Ascending aorta (tissue), 2 donors: ENCODE data around the gene WSCD2. TPM values are rescaled to one million over a fixed set of nuclear protein-coding genes. Genes with fewer than 3 reads are reported as not detected.

Experiments
- DNase-seq, 2 donors: peaks; one replicate each; pipeline ENCODE4 v3.0.0-alpha.2; 2019; ENCODE audit warnings: low spot score in 2 of 2
- H3K27ac ChIP-seq, 2 donors: fragments of 200-600 bp; sonication (generic); one replicate each; pipeline ENCODE4 v1.5.1; 2016 to 2017; ENCODE audit warnings: mild to moderate bottlenecking in 1 of 2
- H3K27me3 ChIP-seq: fragments of 200-600 bp; sonication (generic); one replicate; pipeline ENCODE4 v1.5.1; 2017
- H3K36me3 ChIP-seq, 2 donors: fragments of 200-600 bp; sonication (generic); one replicate each; pipeline ENCODE4 v1.5.1; 2016
- H3K4me1 ChIP-seq, 2 donors: fragments of 200-600 bp; sonication (generic); one replicate each; pipeline ENCODE4 v1.5.1; 2016 to 2017; ENCODE audit warnings: mild to moderate bottlenecking in 1 of 2
- H3K4me3 ChIP-seq, 2 donors: fragments of 200-600 bp; sonication (generic); one replicate each; pipeline ENCODE4 v1.5.1; 2016 to 2017; ENCODE audit warnings: mild to moderate bottlenecking in 1 of 2
- H3K9me3 ChIP-seq, 2 donors: fragments of 200-600 bp; sonication (generic); one replicate each; pipeline ENCODE4 v1.5.1; 2016
- CTCF ChIP-seq, 3 experiments: fragments of 200-600 bp in 2 of 3; fragments of 450-650 bp in 1 of 3; sonication (generic) in 2 of 3; IDR thresholded peaks; one replicate each; pipeline ENCODE4 v1.5.1; 2016 to 2019; ENCODE audit warnings: antibody characterized with exemption in 3 of 3, mild to moderate bottlenecking in 1 of 3, moderate library complexity in 1 of 3
- intact Hi-C: fragments of 100-400 bp; cut with DNase I; formaldehyde crosslinking; loops from one replicate; pipeline ENCODE4 v1.15.1; 2023
- total RNA-seq: library from RNA; depleted of rRNA; stranded (reverse); fragments of >200 nt; gene quantifications from one replicate; pipeline ENCODE4 v1.1.0, GENCODE V29; 2016

The WSCD2 gene
- total RNA-seq, 1 donor from 2014 or later: 3.5 TPM

- Histone ChIP-seq H3K4me3 (no peak overlapping the region), H3K36me3 (no peaks in the 10 kb centered on the region), H3K27ac (no peak overlapping the region), H3K27me3 (no peaks in the 10 kb centered on the region), H3K4me1 (no peaks in the 10 kb centered on the region), H3K9me3 (no peaks in the 10 kb centered on the region)
- intact Hi-C loops: no loop called here
- DNase-seq: no peak
- no peak for TF ChIP-seq CTCF (IDR thresholded peaks at IDR 0.05)
These were observed 15.0 kb downstream of the WSCD2 start for GRCh38 chr12:108144080-108144479.

GRCh38 chr12:108145011-108145410, 15.9 kb downstream of the WSCD2 start:
- DNase-seq: no peak
- no peaks in the 10 kb centered on the region for H3K4me1 ChIP-seq
- no peaks in the 10 kb centered on the region for H3K9me3 ChIP-seq
- H3K36me3 ChIP-seq: no peaks in the 10 kb centered on the region
- H3K4me3 ChIP-seq: no peak overlapping the region
- H3K27me3 ChIP-seq: no peaks in the 10 kb centered on the region
- no peak for TF ChIP-seq CTCF (IDR thresholded peaks at IDR 0.05)
- no peak overlapping the region for H3K27ac ChIP-seq
- intact Hi-C loops: no loop called here

- Histone ChIP-seq H3K27ac (no peak overlapping the region), H3K4me1 (no peaks in the 10 kb centered on the region), H3K4me3 (no peak overlapping the region), H3K9me3 (no peaks in the 10 kb centered on the region), H3K27me3 (no peaks in the 10 kb centered on the region), H3K36me3 (no peaks in the 10 kb centered on the region)
- DNase-seq: no peak
- TF ChIP-seq CTCF (IDR thresholded peaks at IDR 0.05): no peak
- intact Hi-C loops: no loop called here
These were observed 17.2 kb downstream of the WSCD2 start for GRCh38 chr12:108146035-108146893.

- H3K27ac ChIP-seq: no peak overlapping the region
- no peak for TF ChIP-seq CTCF (IDR thresholded peaks at IDR 0.05)
- intact Hi-C loops: no loop called here
- no peak overlapping the region for H3K4me3 ChIP-seq
- H3K36me3 ChIP-seq: no peaks in the 10 kb centered on the region
- no peaks in the 10 kb centered on the region for H3K9me3 ChIP-seq
- H3K27me3 ChIP-seq: no peaks in the 10 kb centered on the region
- no peaks in the 10 kb centered on the region for H3K4me1 ChIP-seq
- DNase-seq: no peak
These were observed 18.2 kb downstream of the WSCD2 start for GRCh38 chr12:108147279-108147678.

GRCh38 chr12:108148521-108149074, 19.5 kb downstream of the WSCD2 start:
- no peak overlapping the region for H3K27ac ChIP-seq
- no peak for DNase-seq
- H3K36me3 ChIP-seq: no peaks in the 10 kb centered on the region
- intact Hi-C loops: no loop called here
- no peaks in the 10 kb centered on the region for H3K27me3 ChIP-seq
- no peaks in the 10 kb centered on the region for H3K9me3 ChIP-seq
- no peak for TF ChIP-seq CTCF (IDR thresholded peaks at IDR 0.05)
- no peaks in the 10 kb centered on the region for H3K4me1 ChIP-seq
- no peak overlapping the region for H3K4me3 ChIP-seq
